Measurements from ENCODE around the gene DPP7.
A peak's percentile ranks its signal among the peaks of the same experiment; 100 is the strongest.

DPP7 gene

GRCh38 chr9:137134191-137134590 is 19.7 kb upstream of the DPP7 start:
- no peak overlapping the region for H3K4me3 Mint-ChIP-seq
- no peak for TF ChIP-seq CTCF (IDR thresholded peaks at IDR 0.05)
- no peak overlapping the region for H3K27ac Mint-ChIP-seq

GRCh38 chr9:137130176-137130755 is 15.7 kb upstream of the DPP7 start:
- DNase-seq: no peak
- Mint-ChIP-seq H3K4me3 (peak overlapping the region; percentile 84), H3K27me3 (ENCODE audit: low read depth, poor library complexity) (peaks cover 53% of the 10 kb centered on the region), H3K27ac (no peak overlapping the region), H3K9me3 (peaks cover 7% of the 10 kb centered on the region), H3K4me1 (peaks cover 24% of the 10 kb centered on the region), H3K36me3 (ENCODE audit: low read depth) (no peaks in the 10 kb centered on the region)
- no peak for TF ChIP-seq CTCF (IDR thresholded peaks at IDR 0.05)

More at GRCh38 chr9:137134191-137134590, 19.7 kb upstream of the DPP7 start:
- Mint-ChIP-seq H3K27me3 (ENCODE audit: low read depth, poor library complexity) (peaks cover 88% of the 10 kb centered on the region), H3K9me3 (peaks cover 7% of the 10 kb centered on the region), H3K4me1 (no peaks in the 10 kb centered on the region), H3K36me3 (ENCODE audit: low read depth) (no peaks in the 10 kb centered on the region)
- no peak for DNase-seq

GRCh38 chr9:137129456-137130175 is 15.1 kb upstream of the DPP7 start:
- no peaks in the 10 kb centered on the region for H3K36me3 Mint-ChIP-seq (ENCODE audit: low read depth)
- H3K4me1 Mint-ChIP-seq: peaks cover 24% of the 10 kb centered on the region
- no peak overlapping the region for H3K27ac Mint-ChIP-seq
- peak; percentile 84 for DNase-seq
- peak overlapping the region; percentile 89 for H3K4me3 Mint-ChIP-seq
- H3K9me3 Mint-ChIP-seq: peaks cover 7% of the 10 kb centered on the region
- peaks cover 47% of the 10 kb centered on the region for H3K27me3 Mint-ChIP-seq (ENCODE audit: low read depth, poor library complexity)
- no peak for TF ChIP-seq CTCF (IDR thresholded peaks at IDR 0.05)

GRCh38 chr9:137128862-137129455 is 14.4 kb upstream of the DPP7 start:
- no peak overlapping the region for H3K27ac Mint-ChIP-seq
- H3K9me3 Mint-ChIP-seq: peaks cover 7% of the 10 kb centered on the region
- peak; percentile 36 for DNase-seq
- H3K27me3 Mint-ChIP-seq (ENCODE audit: low read depth, poor library complexity): peaks cover 40% of the 10 kb centered on the region
- peaks cover 24% of the 10 kb centered on the region for H3K4me1 Mint-ChIP-seq
- no peaks in the 10 kb centered on the region for H3K36me3 Mint-ChIP-seq (ENCODE audit: low read depth)
- H3K4me3 Mint-ChIP-seq: peak overlapping the region; percentile 89
- no peak for TF ChIP-seq CTCF (IDR thresholded peaks at IDR 0.05)

GRCh38 chr9:137128158-137128861 is 13.8 kb upstream of the DPP7 start:
- Mint-ChIP-seq H3K4me1 (peaks cover 24% of the 10 kb centered on the region), H3K27me3 (ENCODE audit: low read depth, poor library complexity) (peaks cover 34% of the 10 kb centered on the region), H3K27ac (no peak overlapping the region), H3K4me3 (peak overlapping the region; percentile 89), H3K9me3 (peaks cover 7% of the 10 kb centered on the region), H3K36me3 (ENCODE audit: low read depth) (no peaks in the 10 kb centered on the region)
- TF ChIP-seq CTCF (IDR thresholded peaks at IDR 0.05): no peak
- DNase-seq: no peak

All from nephron progenitor cell (in vitro differentiated cells).